ENCODE results near the gene HELB.

HELB gene

GRCh38 chr12:66359300-66359699 lies 57.0 kb downstream of the HELB start:
- Mint-ChIP-seq H3K4me1 (no peaks in the 10 kb centered on the region), H3K9me3 (no peaks in the 10 kb centered on the region), H3K27me3 (no peaks in the 10 kb centered on the region), H3K4me3 (no peak overlapping the region), H3K36me3 (peaks cover 5 to 8% of the 10 kb centered on the region in 2 donors), H3K27ac (no peak overlapping the region)
- ATAC-seq (replicated peaks) (no peak), DNase-seq (no peak)

DNA sequence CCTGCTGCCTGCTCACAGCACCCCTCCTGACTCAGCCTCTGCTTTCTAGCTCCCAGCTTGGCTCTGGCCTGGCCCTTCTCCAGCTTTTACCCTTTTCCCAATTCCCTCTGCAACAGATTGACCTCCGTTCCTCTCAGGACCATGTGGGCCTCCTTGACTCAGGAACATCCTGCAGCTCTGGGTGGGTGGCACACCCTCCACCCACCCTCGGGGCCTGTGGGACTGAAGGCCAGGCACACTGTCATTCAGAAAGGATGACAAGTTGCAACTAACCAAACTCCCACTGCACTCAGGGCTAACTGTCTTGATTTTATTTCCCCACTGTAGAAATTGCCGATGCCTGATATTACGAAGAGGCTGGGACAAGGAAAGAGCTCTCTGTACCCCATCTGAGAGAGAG lies 59.4 kb downstream of the HELB start:
- H3K36me3 Mint-ChIP-seq: peaks cover 4 to 5% of the 10 kb centered on the region in 2 donors
- no peak overlapping the region for H3K27ac Mint-ChIP-seq
- H3K4me1 Mint-ChIP-seq: no peaks in the 10 kb centered on the region
- H3K27me3 Mint-ChIP-seq: no peaks in the 10 kb centered on the region
- H3K4me3 Mint-ChIP-seq: no peak overlapping the region
- no peak for ATAC-seq (replicated peaks)
- H3K9me3 Mint-ChIP-seq: no peaks in the 10 kb centered on the region
- DNase-seq: no peak

- DNase-seq (no peak), ATAC-seq (replicated peaks) (no peak)
- peaks cover 4 to 5% of the 10 kb centered on the region in 2 donors for H3K36me3 Mint-ChIP-seq
- H3K9me3 Mint-ChIP-seq: no peaks in the 10 kb centered on the region
- no peak overlapping the region for H3K27ac Mint-ChIP-seq
- no peaks in the 10 kb centered on the region for H3K4me1 Mint-ChIP-seq
- H3K27me3 Mint-ChIP-seq: no peaks in the 10 kb centered on the region
- H3K4me3 Mint-ChIP-seq: no peak overlapping the region
These were observed 63.6 kb downstream of the HELB start for GRCh38 chr12:66365718-66366490.

GRCh38 chr12:66367015-66367667 lies 64.8 kb downstream of the HELB start:
- no peak for ATAC-seq (replicated peaks)
- no peak for DNase-seq
- no peaks in the 10 kb centered on the region for H3K27me3 Mint-ChIP-seq
- no peaks in the 10 kb centered on the region for H3K4me1 Mint-ChIP-seq
- peaks cover 0 to 4% of the 10 kb centered on the region in 2 donors for H3K36me3 Mint-ChIP-seq
- no peaks in the 10 kb centered on the region for H3K9me3 Mint-ChIP-seq
- H3K4me3 Mint-ChIP-seq: no peak overlapping the region
- H3K27ac Mint-ChIP-seq: no peak overlapping the region

GRCh38 chr12:66371982-66372381 lies 69.7 kb downstream of the HELB start:
- H3K36me3 Mint-ChIP-seq: peaks cover 0 to 5% of the 10 kb centered on the region in 2 donors
- H3K4me3 Mint-ChIP-seq: no peak overlapping the region
- H3K27me3 Mint-ChIP-seq: no peaks in the 10 kb centered on the region
- no peaks in the 10 kb centered on the region for H3K9me3 Mint-ChIP-seq
- peaks cover 0 to 2% of the 10 kb centered on the region in 2 donors for H3K4me1 Mint-ChIP-seq
- H3K27ac Mint-ChIP-seq: no peak overlapping the region
- ATAC-seq (replicated peaks) (no peak), DNase-seq (no peak)

GRCh38 chr12:66375560-66375959 lies 73.3 kb downstream of the HELB start:
- no peak for ATAC-seq (replicated peaks)
- Mint-ChIP-seq H3K4me1 (peaks cover 4 to 9% of the 10 kb centered on the region in 2 donors), H3K27ac (no peak overlapping the region), H3K27me3 (no peaks in the 10 kb centered on the region), H3K36me3 (peaks cover 0 to 5% of the 10 kb centered on the region in 2 donors), H3K4me3 (no peak overlapping the region), H3K9me3 (no peaks in the 10 kb centered on the region)
- DNase-seq: no peak

GRCh38 chr12:66379616-66380015 lies 77.3 kb downstream of the HELB start:
- no peak overlapping the region for H3K27ac Mint-ChIP-seq
- peaks cover 0 to 5% of the 10 kb centered on the region in 2 donors for H3K36me3 Mint-ChIP-seq
- no peak overlapping the region for H3K4me3 Mint-ChIP-seq
- DNase-seq: no peak
- peak; percentile 34 to 46 for ATAC-seq (replicated peaks)
- H3K4me1 Mint-ChIP-seq: peaks cover 4 to 9% of the 10 kb centered on the region in 2 donors
- no peaks in the 10 kb centered on the region for H3K27me3 Mint-ChIP-seq
- H3K9me3 Mint-ChIP-seq: no peaks in the 10 kb centered on the region

DNA sequence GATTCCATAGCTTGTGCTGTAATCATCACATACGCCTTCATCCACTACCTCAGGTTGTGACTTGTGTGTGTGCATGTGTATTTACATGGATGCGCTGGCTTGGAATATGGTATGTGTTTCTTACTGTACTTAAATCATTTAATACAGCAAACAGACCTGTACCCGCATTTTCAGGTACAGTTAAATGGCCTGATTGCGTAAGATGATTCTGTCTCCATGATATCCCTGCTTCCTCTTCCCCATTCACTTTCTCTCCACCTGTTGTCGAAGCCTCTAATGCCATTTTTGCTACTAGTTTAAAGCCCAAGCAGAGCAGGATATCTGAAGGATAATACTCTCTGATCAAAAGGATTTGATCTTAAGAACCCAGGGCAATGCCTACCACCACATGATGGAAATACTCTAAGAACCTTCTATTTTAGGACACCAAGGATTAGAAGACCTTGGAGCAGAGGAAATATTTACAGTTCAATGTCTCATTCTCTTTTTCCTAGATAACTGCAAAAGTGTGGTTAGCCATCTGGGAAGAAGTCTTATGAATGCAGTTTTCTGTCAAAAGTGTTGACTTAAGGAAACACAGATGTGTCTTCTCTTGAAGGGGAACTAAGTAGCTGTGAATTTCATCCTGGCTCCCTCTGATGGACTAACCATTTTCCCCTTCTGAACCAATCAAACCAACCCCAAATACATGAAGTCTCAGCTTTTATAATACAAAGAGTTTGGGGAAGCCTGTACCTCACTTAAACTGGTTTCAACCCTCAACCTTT lies 78.7 kb downstream of the HELB start:
- Mint-ChIP-seq H3K4me1 (peaks cover 4 to 9% of the 10 kb centered on the region in 2 donors), H3K36me3 (peaks cover 0 to 5% of the 10 kb centered on the region in 2 donors), H3K9me3 (no peaks in the 10 kb centered on the region)

DNA sequence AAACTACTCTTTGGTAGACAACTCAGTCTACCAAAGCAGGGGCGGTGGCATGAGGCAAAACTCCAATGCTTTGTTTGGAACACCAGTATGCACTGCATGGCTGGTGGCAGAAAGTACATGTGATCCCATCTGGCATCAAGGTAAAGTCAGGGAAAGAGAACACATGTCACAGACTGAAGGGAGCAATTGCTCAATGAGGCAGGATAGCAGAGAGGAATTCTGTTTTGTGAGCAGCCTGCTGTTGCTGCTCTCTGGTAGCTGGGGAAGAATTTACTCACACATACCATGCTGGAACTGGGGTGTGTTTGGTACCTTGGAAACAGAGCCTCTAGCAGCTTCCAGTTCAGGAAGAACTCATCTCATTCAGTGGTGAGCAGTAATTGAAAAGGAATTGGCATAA lies 84.8 kb downstream of the HELB start:
- ATAC-seq (replicated peaks) (no peak), DNase-seq (no peak)
- Mint-ChIP-seq H3K4me1 (no peaks in the 10 kb centered on the region), H3K27me3 (no peaks in the 10 kb centered on the region), H3K4me3 (no peak overlapping the region), H3K36me3 (no peaks in the 10 kb centered on the region), H3K9me3 (peaks cover 0 to 2% of the 10 kb centered on the region in 2 donors), H3K27ac (no peak overlapping the region)

More for the DNA sequence above, 78.7 kb downstream of the HELB start:
- Mint-ChIP-seq H3K4me3 (no peak overlapping the region), H3K27me3 (no peaks in the 10 kb centered on the region), H3K27ac (no peak overlapping the region)
- no peak for ATAC-seq (replicated peaks)
- DNase-seq: no peak

All from stimulated activated naive B cell treated with anti-CD40 and anti-IgM and Interleukin-4, amounts not matched to agents 10 μg/mL and 1 μg/mL and 100 μg/mL, for 72 hours (primary cell).